Adrenal gland (tissue), 5 donors: ENCODE data around the gene TMEM184A.

Experiments used
- POLR2A ChIP-seq, 2 donors: fragments of 450-650 bp; IDR thresholded peaks; one replicate each; pipeline ENCODE4 v1.6.1; 2017; ENCODE audit warnings: antibody characterized with exemption in 2 of 2, mild to moderate bottlenecking in 2 of 2, moderate library complexity in 1 of 2
- TF ChIP-seq, protein P1 (sequence below), 6 experiments: fragments of 450-650 bp in 4 of 6; fragments of 200-600 bp in 2 of 6; sonication (generic) in 1 of 6; IDR thresholded peaks; 1 replicate in 5 of 6; 2 replicates in 1 of 6; pipeline versions ENCODE4 v1.5.1 to v1.8.0; 2016 to 2021; ENCODE audit warnings: antibody characterized with exemption in 6 of 6, mild to moderate bottlenecking in 2 of 6, moderate library complexity in 1 of 6
- donor health status: DM: no; HTN: no; CAD: no.

- TF ChIP-seq, protein P1, sequence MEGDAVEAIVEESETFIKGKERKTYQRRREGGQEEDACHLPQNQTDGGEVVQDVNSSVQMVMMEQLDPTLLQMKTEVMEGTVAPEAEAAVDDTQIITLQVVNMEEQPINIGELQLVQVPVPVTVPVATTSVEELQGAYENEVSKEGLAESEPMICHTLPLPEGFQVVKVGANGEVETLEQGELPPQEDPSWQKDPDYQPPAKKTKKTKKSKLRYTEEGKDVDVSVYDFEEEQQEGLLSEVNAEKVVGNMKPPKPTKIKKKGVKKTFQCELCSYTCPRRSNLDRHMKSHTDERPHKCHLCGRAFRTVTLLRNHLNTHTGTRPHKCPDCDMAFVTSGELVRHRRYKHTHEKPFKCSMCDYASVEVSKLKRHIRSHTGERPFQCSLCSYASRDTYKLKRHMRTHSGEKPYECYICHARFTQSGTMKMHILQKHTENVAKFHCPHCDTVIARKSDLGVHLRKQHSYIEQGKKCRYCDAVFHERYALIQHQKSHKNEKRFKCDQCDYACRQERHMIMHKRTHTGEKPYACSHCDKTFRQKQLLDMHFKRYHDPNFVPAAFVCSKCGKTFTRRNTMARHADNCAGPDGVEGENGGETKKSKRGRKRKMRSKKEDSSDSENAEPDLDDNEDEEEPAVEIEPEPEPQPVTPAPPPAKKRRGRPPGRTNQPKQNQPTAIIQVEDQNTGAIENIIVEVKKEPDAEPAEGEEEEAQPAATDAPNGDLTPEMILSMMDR (IDR thresholded peaks at IDR 0.05): no peak
- TF ChIP-seq POLR2A (IDR thresholded peaks at IDR 0.05): no peak
Observed at GRCh38 chr7:1567049-1567771, 11.2 kb upstream of the TMEM184A start.
